ENCODE data around the gene METRN.

DNA sequence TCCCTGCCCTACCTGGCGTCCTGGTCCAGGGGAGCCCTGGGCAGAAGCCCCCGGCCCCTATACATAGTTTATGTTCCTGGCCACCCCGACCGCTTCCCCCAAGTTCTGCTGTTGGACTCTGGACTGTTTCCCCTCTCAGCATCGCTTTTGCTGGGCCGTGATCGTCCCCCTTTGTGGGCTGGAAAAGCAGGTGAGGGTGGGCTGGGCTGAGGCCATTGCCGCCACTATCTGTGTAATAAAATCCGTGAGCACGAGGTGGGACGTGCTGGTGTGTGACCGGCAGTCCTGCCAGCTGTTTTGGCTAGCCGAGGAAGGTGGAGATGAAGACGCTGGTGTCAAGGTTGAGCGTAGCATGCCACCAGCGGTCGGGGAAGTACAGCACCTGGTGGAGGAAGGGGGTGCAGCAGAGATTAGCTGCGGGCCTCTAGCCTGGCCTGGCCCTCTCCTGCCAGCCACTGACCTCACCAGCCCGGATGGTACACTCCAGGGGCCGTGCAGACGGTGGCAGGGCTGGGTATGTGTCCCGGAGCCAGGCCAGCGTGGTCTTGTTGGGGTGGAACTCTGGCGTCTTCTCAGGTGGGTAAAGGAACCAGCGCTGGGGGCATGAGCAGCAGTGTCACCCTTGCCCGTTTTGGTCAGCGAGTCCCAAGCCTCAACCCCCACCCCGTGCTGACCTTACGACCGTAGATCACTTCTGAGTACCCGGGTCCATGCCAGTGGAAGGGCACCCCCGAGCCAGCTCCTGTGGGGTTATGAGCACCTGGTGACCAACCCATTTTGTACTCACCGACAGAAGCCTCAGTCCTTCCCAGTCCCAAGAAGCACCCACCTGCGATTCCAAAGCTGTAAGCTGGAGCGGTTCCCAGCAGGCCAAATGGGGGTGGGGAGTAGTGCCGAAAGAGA, 32.2 kb upstream of the METRN start:
- TF ChIP-seq GATA2 (IDR thresholded peaks at IDR 0.05; ENCODE audit: low read depth, low read length) (no peak), GATA3 (IDR thresholded peaks at IDR 0.05; ENCODE audit: low read depth, low read length) (no peak)

All from SH-SY5Y (cell line).